GM19324 (cell line): ENCODE data around the gene CTNND2.

ENCODE experiments used
- ATAC-seq: cut with Tn5 transposase; IDR thresholded peaks from one replicate; pipeline ENCODE4 v1.9.1; 2021; ENCODE audit warnings: mild to moderate bottlenecking, moderate library complexity; ENCODE audit not compliant: unreplicated experiment, low FRiP score

CTNND2 gene

GRCh38 chr5:11293523-11293922 is 610.7 kb downstream of the CTNND2 start:
- no peak for ATAC-seq

DNA sequence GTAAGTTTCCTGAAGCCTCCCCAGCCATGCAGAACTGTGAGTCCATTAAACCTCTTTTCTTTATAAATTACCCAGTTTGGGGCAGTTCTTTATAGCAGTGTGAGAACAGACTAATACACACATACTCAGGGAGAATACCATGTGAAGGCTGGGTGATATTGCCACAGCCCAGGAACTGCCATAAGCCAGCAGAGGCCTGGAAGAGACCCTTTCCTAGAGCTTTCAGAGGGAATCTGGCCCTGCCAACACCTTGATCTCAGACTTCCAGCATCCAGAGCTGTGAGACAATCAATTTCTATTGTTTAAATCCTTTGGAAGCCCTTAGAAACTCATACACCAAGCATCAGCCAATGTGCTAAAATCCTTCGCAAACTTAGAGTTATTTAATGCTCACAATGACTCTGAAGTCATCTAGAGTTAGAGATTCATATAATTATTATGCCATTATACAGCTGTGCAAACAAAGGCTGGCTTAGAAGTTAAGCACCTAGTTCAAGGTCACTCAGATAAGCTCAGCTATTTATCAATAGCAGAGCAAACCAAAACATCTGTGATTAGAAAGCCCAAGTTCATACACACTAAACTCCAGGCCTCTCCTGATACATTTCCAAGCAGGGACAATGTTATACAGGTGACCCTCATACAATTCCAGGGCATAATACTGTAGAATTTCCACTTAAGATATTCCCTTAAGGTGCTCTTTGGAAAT is 611.4 kb downstream of the CTNND2 start:
- no peak for ATAC-seq

- no peak for ATAC-seq
Observed at GRCh38 chr5:11289733-11290132, 614.5 kb downstream of the CTNND2 start.

DNA sequence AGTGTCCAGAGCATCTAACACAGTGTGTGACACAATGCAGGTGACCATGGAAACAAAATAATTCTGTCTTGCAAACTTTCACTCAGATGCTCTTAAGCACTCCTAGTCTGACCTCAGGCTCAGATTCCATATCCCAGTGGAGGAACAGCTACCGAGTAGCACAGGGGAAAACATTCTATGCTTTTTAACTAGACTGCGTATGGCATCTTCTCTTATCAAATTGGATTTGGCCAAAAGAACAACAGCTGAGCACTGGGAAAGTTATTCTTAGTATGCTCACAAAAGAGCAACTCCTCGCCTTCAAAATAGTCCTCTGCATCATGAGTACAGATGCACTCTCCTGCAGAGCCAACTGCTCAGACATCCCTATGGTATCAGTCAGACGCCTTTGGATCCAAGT is 615.0 kb downstream of the CTNND2 start:
- no peak for ATAC-seq

DNA sequence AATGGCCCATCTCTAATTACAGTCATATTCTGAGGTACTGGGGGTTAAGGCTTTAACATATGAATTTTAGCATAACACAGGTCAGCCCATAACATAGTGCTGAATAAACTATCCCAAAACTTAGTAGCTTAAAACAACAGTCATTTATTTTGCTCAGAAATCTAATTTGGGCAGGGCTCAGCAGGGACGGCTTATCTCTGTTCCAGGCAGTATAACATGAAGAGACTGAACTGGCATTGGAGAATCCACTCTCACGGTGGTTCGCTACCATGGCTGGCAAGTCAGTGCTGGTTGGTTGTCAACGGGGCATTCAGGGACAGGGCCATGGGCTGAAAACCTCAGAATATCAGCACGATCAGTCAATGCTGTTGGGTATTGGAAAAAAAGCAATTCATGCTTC is 622.4 kb downstream of the CTNND2 start:
- no peak for ATAC-seq

DNA sequence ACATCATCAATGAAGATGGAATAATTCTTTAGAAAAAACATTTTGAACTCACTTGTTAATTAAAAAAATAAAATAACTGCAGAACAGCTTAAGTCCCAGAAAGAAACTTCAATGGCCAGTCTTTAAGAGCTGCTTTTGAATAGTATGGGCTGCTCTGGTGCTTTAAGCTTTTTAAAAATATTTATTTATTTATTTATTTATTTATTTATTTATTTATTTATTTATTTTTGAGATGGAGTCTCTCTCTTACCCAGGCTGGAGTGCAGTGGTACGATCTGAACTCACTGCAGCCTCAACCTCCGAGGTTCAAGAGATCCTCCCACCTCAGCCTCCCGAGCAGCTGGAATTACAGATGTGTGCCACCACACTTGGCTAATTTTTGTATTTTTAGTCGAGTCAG is 626.9 kb downstream of the CTNND2 start:
- no peak for ATAC-seq

DNA sequence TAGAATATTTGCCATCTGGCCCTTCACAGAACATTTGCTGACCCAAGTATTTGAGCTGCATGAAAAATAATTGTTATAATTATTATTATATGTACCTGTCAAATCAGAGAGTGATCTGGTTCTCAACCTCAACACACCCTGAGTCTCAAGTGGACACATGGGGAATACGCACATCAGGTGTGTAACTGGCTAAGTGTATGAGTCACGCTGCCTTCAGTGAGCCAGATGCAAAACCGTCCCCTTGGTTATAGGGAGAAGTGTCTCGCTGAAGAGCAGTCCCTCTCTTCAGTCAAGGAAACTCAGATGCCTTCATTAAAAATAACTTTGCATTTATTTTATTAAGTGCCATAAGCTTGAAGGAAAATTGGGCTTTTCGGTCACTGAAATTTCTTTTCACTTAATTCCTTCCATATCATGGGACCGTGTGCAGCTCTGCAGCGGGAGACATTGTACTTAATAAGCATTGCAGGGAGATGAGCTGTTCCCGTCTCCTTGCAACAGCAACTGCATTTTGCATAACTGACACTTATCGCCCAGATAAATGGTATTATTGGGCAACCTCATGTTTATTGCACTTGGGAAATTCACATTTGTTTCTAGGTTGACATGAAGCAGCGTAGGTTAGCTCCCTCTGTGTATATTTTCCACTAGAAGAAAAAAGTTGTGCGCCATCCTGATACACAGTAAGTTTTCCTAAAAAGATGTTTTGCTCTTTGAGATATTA is 630.9 kb downstream of the CTNND2 start:
- no peak for ATAC-seq

GRCh38 chr5:11269515-11269914 is 634.7 kb downstream of the CTNND2 start:
- no peak for ATAC-seq

GRCh38 chr5:11268891-11269290 is 635.4 kb downstream of the CTNND2 start:
- ATAC-seq: no peak

- ATAC-seq: no peak
Observed at GRCh38 chr5:11266331-11266730, 637.9 kb downstream of the CTNND2 start.

DNA sequence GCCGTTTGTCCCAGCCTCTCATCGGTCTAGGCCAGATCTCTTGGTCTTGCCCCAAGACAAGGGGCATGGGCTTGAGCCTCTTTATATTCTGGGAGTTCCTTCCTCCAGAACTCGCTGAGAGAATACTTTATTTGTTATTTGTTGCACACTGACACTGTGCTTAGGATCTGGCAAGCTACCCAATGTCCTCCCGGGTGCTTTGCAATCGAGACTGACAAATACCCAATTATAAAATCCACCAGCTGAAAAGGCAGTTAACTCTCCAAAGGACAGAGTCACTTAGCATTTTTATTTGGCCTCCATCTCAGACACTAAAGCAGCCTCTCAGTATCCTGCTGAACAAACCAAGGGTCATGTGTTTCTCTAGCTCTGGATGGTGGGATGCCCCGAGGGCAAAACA is 643.0 kb downstream of the CTNND2 start:
- ATAC-seq: no peak

DNA sequence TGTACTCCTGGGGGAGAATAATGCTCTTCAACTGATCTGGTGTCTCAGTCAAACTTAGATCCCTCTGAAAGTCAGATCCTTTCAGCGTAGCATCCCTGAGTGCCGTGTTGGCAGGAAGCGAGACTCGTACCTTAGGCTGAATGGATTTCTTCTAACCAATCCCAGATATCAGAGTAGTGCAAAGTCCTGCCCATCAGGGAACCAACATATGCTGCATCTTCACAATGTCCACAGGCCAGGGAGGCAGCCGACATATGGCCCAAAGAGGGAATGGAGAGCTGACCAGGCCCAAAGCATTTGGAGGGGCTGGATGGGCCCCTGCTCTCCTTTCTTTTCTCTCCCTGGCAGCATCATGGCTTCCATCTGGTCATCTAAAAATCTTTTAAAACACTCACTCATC is 646.2 kb downstream of the CTNND2 start:
- no peak for ATAC-seq

DNA sequence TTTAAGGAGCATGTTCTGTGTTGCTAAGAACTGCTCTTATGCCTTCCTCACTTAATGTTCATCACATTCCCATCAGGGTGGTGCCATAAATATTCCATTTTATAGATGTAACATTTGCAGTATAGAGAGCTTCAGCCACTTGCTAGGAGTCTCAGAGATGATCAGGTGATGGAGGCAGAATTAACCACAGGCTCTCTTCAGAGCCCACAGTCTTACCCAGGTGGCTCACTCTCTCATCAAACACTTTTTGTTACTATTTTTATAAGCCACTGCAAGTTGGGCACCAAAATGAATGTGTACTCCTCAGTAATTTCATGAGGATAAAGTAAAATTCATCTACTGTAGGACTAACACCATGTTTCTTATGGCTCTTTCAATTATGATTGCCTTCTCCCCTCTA is 651.7 kb downstream of the CTNND2 start:
- ATAC-seq: no peak

DNA sequence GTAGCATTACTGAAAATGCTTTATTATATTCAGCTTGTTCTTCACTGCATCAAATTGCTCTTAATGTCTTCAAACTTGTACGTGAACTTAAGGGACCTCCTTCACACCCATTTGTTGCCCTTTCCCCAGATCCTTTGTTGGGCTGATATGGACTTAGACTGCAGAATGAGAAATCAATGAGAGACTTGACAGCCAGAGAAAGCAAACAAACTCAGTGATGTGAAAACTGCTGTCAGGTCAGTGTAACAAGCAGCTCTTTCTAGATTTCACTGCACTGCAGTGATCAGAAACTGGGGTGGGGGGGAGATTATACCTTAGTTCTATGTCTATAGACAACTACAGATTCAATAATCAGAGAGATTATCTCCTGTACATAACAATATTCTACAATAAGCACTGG is 652.2 kb downstream of the CTNND2 start:
- ATAC-seq: no peak

DNA sequence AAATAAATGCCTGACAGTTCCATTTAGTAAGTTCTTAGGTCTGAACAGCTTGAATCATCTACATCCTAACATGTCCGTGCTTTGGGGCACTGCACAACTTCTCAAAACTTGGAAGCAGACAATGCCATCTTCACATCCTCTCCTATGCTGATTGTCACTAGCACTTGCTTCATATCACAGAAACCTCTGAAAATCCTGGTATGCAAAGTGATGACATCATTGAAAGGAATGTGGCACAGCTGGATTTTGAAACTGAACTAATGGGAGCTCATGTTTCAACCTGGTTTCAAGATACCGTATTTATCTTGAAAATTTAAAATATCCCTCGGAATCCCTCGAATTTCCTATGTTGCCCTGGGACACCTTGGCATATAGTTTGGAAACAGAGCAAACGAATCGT is 653.0 kb downstream of the CTNND2 start:
- no peak for ATAC-seq

GRCh38 chr5:11248966-11249365 is 655.3 kb downstream of the CTNND2 start:
- ATAC-seq: no peak

DNA sequence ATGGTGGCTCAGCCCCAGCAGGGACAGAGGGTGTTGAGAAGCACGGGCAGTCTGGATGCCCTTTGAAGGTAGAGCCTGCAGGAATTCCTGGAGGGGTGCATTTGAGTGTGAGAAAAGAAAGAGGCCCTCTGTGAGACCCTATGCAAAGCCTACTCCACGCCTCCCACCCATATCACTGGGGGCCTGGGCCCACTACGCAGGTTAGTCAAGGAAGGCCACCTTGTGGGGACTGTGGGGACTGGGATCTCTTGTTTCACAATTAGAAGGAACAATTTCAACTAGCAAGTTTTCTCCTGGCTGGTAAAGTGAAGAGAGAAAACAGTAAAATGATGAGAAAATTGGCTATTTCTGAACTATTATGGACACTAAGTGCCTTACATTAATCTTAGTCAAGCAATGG is 657.0 kb downstream of the CTNND2 start:
- no peak for ATAC-seq

GRCh38 chr5:11240293-11241190 is 663.7 kb downstream of the CTNND2 start:
- no peak for ATAC-seq

GRCh38 chr5:11239261-11240015 is 664.8 kb downstream of the CTNND2 start:
- ATAC-seq: no peak

DNA sequence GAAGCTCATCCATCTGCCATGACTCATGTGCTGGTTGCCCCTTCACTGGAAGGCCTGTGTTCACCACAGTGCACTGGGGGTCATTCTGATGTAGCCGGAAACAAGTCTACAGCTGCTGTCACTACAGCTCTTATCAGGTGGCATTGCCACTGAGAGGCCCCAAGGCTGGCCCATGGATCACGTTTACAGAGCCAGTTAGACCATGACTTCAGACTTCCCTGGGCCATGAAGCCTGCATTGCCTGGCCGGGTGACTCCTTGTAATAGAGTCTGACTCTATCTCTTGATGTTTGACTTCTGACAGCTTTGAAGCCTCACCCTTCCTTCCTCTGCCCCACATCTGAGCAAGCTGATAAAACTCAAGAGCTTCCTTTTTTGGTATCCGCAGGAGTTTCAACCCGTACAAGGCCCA is 669.7 kb downstream of the CTNND2 start:
- ATAC-seq: no peak

GRCh38 chr5:11230890-11231289 is 673.4 kb downstream of the CTNND2 start:
- ATAC-seq: no peak
